ENCODE results near the gene OR1S2.
"Not testable (repeated sequence)": the region's sequence is repeated elsewhere in the genome, so short reads cannot be mapped to it uniquely, and the experiment has no call there.

Gene OR1S2

GRCh38 chr11:58204042-58204441 lies at the start of gene OR1S2:
Gene OR1S2 (minus strand): TSS chr11:58204142. CDS start chr11:58204142, 0 bp downstream.
- ChIA-PET CTCF (no interaction called here), POLR2A (no interaction called here)
- DNase-seq (ENCODE audit: extremely low spot score) = no peak

GRCh38 chr11:58243954-58244353 lies 40.0 kb upstream of the OR1S2 start:
- CTCF ChIA-PET = no interaction called here
- TF ChIP-seq CTCF (IDR thresholded peaks at IDR 0.05; ENCODE audit: control extremely low read depth, extremely low read depth, low read depth, missing control alignments) = no peak
- POLR2A ChIA-PET = no interaction called here
- DNase-seq (ENCODE audit: extremely low spot score) = no peak

More at GRCh38 chr11:58204042-58204441, at the start of gene OR1S2:
- TF ChIP-seq CTCF (IDR thresholded peaks at IDR 0.05; ENCODE audit: control extremely low read depth, extremely low read depth, low read depth, missing control alignments) = no peak

GRCh38 chr11:58227956-58228615 lies 24.1 kb upstream of the OR1S2 start:
- DNase-seq (ENCODE audit: extremely low spot score) = no peak
- ChIA-PET POLR2A (no interaction called here), CTCF (interaction anchor here (1.4 kb wide), 1 partner anchor 10 kb away, joined by 3 read pairs; no protein-coding TSS in a partner anchor)
- no peak for TF ChIP-seq CTCF (IDR thresholded peaks at IDR 0.05; ENCODE audit: control extremely low read depth, extremely low read depth, low read depth, missing control alignments)

- CTCF ChIA-PET = no interaction called here
- no peak for TF ChIP-seq CTCF (IDR thresholded peaks at IDR 0.05; ENCODE audit: control extremely low read depth, extremely low read depth, low read depth, missing control alignments)
- POLR2A ChIA-PET = no interaction called here
- DNase-seq (ENCODE audit: extremely low spot score) = no peak
Measured at GRCh38 chr11:58222721-58223120, 18.8 kb upstream of the OR1S2 start.

- CTCF ChIA-PET = no interaction called here
- DNase-seq (ENCODE audit: extremely low spot score) = no peak
- POLR2A ChIA-PET = no interaction called here
- TF ChIP-seq CTCF (IDR thresholded peaks at IDR 0.05; ENCODE audit: control extremely low read depth, extremely low read depth, low read depth, missing control alignments) = no peak
Measured at GRCh38 chr11:58216476-58216875, 12.5 kb upstream of the OR1S2 start.

GRCh38 chr11:58212420-58212819 lies 8.5 kb upstream of the OR1S2 start, which contains the start of gene OR1S1:
Gene OR1S1 (plus strand): TSS chr11:58212720.
- POLR2A ChIA-PET; DNase-seq (ENCODE audit: extremely low spot score); CTCF ChIA-PET: not testable (repeated sequence)

GRCh38 chr11:58199271-58199670 lies 4.7 kb downstream of the OR1S2 start:
- TF ChIP-seq CTCF (IDR thresholded peaks at IDR 0.05; ENCODE audit: control extremely low read depth, extremely low read depth, low read depth, missing control alignments) = no peak
- CTCF ChIA-PET = no interaction called here

More at GRCh38 chr11:58199271-58199670, 4.7 kb downstream of the OR1S2 start:
- POLR2A ChIA-PET = no interaction called here
- DNase-seq (ENCODE audit: extremely low spot score) = no peak
